D721Med (cell line): Measurements from ENCODE around the gene LRMDA.

Source experiments
- DNase-seq: peaks from one replicate; pipeline ENCODE4 v3.0.0; 2011; ENCODE audit warnings: low spot score; ENCODE audit not compliant: insufficient read length
- FAIRE-seq: peaks from 2 replicates; lab custom pipeline; 2011; peaks lifted over from hg19 to GRCh38; lab: Jason Lieb, UNC
- CTCF ChIP-seq: IDR thresholded peaks from 2 replicates; pipeline ENCODE4 v1.5.1; 2012; ENCODE audit warnings: mild to moderate bottlenecking, control low read depth; ENCODE audit not compliant: insufficient read depth; ENCODE audit errors: missing control alignments

The LRMDA gene

GRCh38 chr10:75818552-75818951 lies 387.1 kb downstream of the LRMDA start:
- FAIRE-seq (no peak), DNase-seq (no peak)
- TF ChIP-seq CTCF, result no peak

GRCh38 chr10:75825235-75825634 lies 393.8 kb downstream of the LRMDA start:
- TF ChIP-seq CTCF, result no peak
- FAIRE-seq (no peak), DNase-seq (no peak)

- FAIRE-seq (no peak), DNase-seq (no peak)
- no peak for TF ChIP-seq CTCF
These were observed 394.2 kb downstream of the LRMDA start for GRCh38 chr10:75825661-75826060.

- no peak for FAIRE-seq
- DNase-seq, result no peak
These were observed 395.4 kb downstream of the LRMDA start for GRCh38 chr10:75826846-75827245.

GRCh38 chr10:75827587-75828021 lies 396.2 kb downstream of the LRMDA start:
- FAIRE-seq (no peak), DNase-seq (no peak)
- no peak for TF ChIP-seq CTCF

More at GRCh38 chr10:75826846-75827245, 395.4 kb downstream of the LRMDA start:
- TF ChIP-seq CTCF, result no peak

GRCh38 chr10:75828413-75828812 lies 397.0 kb downstream of the LRMDA start:
- FAIRE-seq (no peak), DNase-seq (no peak)
- no peak for TF ChIP-seq CTCF

GRCh38 chr10:75836064-75836463 lies 404.6 kb downstream of the LRMDA start:
- FAIRE-seq, result no peak
- DNase-seq, result no peak
- TF ChIP-seq CTCF, result no peak
